NOMO-1 (cell line): ENCODE measurements around the gene TSHZ1.
"Not testable (repeated sequence)": the region's sequence is repeated elsewhere in the genome, so short reads cannot be mapped to it uniquely, and the experiment has no call there.

ENCODE experiments used
- DNase-seq, 2 experiments: peaks; one replicate each; lab custom pipeline; 2025; ENCODE audit not compliant: unreplicated experiment in 2 of 2; lab: John Stamatoyannopoulos, UW

The TSHZ1 gene

DNA sequence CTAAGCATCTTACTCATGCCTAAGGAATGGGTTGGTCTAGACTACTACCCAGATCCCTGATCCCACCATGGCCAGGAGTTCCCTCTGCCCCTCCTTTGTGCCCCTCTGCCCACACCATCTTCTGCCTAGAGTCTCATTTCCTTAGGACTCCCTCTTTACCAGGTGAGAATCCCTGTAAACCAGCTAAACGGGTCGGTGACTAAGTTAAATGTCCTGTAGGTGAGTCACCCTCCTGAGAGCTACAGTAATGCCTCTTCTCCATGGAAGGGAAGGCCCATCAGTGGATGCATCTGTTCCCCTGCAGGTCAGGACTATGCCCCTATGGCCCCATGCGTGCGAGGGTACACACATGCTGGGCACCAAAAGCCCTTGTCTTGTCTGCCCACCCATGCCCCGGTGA lies 27.1 kb upstream of the TSHZ1 start:
- no peak for DNase-seq

DNA sequence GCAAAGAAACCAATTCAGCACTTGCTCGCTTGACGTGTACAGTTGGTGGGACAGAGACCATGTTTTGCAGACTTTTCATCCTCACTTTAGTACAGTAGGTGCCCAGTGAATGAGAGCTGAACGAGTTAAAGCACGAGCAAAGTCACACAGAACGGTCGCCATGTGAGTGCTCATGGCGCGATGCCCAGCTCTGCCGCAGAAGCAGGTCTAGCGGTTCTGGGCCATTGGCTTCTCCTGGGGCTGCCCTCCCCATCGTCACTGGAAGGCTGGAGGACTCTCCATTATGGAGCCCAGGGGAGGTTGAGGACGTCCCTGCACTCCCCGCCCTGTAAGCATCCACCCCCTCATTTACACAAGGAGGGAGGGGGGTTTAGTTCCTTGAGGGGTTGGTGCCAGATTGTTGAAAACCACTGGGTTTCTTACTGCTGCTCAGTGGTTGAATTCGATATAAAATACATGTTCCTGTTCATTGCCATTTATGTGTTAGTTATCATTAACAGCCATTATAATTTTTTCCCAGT lies 26.6 kb upstream of the TSHZ1 start:
- no peak for DNase-seq

- no peak for DNase-seq
Measured at GRCh38 chr18:75185460-75185859, 25.1 kb upstream of the TSHZ1 start.

- DNase-seq: not testable (repeated sequence)
Measured at GRCh38 chr18:75187702-75188101, 22.9 kb upstream of the TSHZ1 start.

DNA sequence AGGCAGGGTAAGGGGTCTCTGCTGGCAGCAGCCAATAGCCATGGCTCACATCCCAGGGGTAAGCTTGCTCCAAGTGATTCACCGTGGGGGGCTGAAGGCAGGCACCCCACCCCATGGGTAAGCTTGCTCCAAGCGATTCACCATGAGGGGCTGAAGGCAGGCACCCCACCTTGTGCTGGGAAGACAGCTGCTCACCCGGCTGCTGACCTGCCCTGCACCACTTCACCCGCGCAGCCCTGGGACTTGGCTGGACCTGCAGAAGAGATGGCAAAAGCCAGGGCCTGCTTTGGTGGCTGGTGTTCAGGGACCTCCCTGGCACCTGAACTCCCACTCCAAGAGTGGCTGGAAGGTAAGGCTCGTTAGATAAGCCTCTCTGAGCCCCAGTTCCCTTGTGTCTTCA lies 20.9 kb upstream of the TSHZ1 start:
- no peak for DNase-seq

DNA sequence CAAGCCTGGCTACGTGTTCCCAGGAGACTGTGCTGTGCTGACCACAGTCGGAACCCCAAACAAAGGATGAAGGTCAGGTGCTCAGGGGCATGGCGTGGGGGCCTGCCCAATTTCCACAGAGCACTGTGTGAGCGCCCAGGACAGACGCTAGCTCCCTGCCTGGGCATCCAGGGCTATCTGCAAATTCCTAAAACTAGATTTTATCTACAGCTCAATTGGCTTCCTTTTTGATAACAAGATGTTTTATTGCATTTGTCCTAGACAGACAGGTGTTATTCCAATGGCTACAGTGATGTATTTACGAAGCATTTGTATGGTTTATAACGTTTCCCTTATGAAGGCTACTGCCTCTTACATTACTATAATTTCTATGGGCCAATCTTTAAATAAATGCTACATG lies 17.7 kb upstream of the TSHZ1 start:
- no peak for DNase-seq

DNA sequence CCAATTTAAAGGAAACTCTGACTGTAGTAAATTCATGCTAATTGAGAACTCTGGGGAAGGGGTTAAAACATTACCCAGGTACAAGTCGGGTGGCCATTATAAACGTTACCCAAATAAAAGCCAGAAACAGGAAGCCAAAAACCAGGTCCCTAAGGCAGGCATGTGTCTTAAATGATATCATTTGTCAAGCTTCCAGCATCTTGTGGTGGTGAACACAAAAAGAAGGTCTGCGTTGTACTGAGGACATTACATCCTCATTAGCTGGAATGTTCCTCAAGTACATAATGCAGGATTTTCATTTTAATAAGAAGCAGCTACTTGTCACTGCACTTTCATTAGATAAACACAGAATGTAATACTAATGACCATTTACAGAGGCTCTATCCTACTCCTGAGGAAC lies 12.6 kb upstream of the TSHZ1 start:
- DNase-seq: no peak

GRCh38 chr18:75199327-75199726 lies 11.3 kb upstream of the TSHZ1 start:
- DNase-seq: no peak

- no peak for DNase-seq
Measured at GRCh38 chr18:75200071-75200470, 10.5 kb upstream of the TSHZ1 start.

- no peak for DNase-seq
Measured at GRCh38 chr18:75200605-75201280, 9.9 kb upstream of the TSHZ1 start.

- no peak for DNase-seq
Measured at GRCh38 chr18:75201282-75202270, 9.0 kb upstream of the TSHZ1 start.

GRCh38 chr18:75202696-75203365 lies 7.8 kb upstream of the TSHZ1 start:
- no peak for DNase-seq

- DNase-seq: no peak
Measured at GRCh38 chr18:75203416-75204268, 7.0 kb upstream of the TSHZ1 start.

DNA sequence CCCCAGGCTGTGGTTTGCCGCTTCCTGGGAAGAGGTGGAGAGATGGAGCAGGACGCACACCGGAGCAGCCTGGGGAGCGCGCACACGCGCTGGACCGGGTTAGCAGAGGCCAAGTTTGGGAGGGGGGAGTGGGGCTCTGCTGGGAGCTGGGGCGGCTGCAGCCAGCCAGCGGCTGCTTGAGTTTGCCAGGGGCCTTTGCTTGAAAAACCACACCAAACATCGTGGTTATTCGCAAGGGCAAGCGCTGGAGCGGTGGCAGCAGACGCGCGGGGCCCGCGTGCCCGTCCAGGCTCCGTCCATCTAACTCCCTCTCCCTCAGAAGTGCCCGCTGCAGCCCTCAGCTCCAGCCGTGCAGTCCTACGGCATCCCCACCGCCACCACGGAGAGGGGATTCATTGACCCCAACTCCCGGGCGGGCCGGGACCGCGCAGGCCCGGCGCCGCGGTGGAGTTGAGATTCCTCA lies 6.3 kb upstream of the TSHZ1 start:
- no peak for DNase-seq

DNA sequence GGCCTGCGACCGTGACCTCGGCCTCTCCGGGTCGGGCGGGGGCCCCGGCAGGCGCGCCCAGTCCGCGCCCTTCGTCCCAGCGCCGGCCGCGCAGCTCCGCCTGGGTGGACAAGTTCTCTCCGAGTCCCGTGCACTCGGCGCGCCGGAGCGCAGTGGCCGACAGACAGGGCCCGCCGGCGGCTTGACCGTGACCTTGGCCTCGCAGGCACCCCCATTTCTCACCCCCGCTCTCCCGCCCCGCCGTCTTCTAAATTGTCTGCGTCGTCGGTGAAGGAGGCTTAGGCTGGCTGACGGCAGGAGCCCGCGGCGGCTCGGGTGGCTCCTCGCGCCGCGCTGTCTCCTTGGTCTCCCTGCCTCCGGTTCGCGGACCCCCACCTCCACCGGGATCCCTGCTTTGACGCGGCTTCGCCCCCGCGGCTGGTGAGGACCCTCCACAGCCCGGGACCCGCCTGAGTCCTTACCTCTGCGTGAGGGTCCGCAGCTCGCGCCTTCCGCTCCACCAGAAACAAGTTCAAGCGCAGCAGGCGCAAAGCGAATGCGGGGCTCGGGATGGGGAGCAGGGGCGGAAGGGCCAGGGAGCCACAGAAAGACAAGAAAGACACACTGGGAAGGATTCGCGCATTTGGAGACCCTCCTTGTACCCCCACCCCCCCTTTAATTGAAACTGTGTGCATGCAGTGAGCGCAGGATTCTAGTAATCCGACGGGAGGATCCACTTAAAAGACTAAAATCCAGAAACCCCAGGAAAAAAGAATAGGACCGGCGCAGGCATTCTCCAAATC lies 5.7 kb upstream of the TSHZ1 start:
- no peak for DNase-seq

- no peak for DNase-seq
Measured at GRCh38 chr18:75205514-75206132, 5.0 kb upstream of the TSHZ1 start.

- no peak for DNase-seq
Measured at GRCh38 chr18:75206452-75207309, 3.9 kb upstream of the TSHZ1 start.
